Fibroblast of gingiva (primary cell): ENCODE results near the gene C5orf34.
"Not testable (repeated sequence)": the region's sequence is repeated elsewhere in the genome, so short reads cannot be mapped to it uniquely, and the experiment has no call there.

Experiments
- DNase-seq: peaks from one replicate; pipeline ENCODE4 v3.0.0-alpha.2; 2011; ENCODE audit warnings: low read depth

C5orf34 gene

GRCh38 chr5:43515678-43516048, 715 bp upstream of the C5orf34 start:
- no peak for DNase-seq

DNA sequence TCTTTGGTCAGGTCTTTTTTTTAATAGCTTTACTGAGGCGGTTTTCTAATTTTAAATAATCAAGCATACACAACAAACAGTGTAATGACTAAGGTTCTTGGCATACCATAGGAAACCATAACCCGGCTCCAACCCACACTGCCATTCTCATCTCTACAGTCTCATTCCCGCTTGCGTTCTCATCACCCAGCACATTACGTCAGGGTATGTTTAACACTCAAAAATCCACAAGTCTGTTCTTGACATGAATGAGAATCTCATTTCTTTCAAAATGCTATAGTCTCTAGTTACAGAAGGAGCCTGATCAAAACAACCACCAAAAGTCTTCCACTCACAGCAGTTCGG, 505 bp downstream of the C5orf34 start:
- peak; percentile 68 for DNase-seq

GRCh38 chr5:43514025-43514424, 923 bp downstream of the C5orf34 start:
- no peak for DNase-seq

DNA sequence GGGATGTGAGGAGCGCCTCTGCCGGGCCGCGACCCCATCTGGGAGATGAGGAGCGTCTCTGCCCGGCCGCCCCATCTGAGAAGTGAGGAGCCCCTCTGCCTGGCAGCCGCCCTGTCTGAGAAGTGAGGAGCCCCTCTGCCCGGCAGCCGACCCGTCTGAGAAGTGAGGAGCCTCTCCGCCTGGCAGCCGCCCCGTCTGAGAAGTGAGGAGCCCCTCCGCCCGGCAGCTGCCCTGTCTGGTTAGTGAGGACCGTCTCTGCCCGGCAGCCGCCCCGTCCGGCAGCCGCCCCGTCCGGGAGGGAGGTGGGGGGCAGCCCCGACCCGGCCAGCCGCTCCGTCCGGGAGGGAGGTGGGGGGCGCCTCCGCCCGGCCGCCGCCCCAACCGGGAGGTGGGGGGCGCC, 3.9 kb downstream of the C5orf34 start:
- DNase-seq: not testable (repeated sequence)

DNA sequence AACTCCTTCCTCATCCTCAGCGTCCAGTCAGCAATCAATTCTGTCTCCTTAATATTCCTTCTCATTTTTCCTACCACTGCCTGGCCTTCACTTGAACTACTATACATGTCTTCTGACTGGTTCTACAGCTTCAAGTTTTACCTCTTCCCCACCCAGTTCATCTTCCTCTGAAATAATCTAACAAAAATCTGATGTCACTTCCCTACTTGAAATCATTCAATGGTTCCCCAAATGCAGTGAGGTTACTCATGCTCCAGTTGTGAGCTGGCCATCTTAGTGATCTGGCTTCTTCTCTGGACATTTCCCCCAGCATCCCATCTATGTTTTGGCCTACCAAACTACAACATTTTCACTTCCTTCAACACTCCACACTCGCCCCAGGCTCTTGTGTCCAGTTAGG, 16.4 kb downstream of the C5orf34 start:
- DNase-seq: no peak

- no peak for DNase-seq
Measured at GRCh38 chr5:43497311-43498104, 17.4 kb downstream of the C5orf34 start.

- DNase-seq: no peak
Measured at GRCh38 chr5:43491326-43491725, 23.6 kb downstream of the C5orf34 start.

- no peak for DNase-seq
Measured at GRCh38 chr5:43486353-43486752, 28.6 kb downstream of the C5orf34 start.

GRCh38 chr5:43485406-43485805, 29.5 kb downstream of the C5orf34 start:
- DNase-seq: no peak

DNA sequence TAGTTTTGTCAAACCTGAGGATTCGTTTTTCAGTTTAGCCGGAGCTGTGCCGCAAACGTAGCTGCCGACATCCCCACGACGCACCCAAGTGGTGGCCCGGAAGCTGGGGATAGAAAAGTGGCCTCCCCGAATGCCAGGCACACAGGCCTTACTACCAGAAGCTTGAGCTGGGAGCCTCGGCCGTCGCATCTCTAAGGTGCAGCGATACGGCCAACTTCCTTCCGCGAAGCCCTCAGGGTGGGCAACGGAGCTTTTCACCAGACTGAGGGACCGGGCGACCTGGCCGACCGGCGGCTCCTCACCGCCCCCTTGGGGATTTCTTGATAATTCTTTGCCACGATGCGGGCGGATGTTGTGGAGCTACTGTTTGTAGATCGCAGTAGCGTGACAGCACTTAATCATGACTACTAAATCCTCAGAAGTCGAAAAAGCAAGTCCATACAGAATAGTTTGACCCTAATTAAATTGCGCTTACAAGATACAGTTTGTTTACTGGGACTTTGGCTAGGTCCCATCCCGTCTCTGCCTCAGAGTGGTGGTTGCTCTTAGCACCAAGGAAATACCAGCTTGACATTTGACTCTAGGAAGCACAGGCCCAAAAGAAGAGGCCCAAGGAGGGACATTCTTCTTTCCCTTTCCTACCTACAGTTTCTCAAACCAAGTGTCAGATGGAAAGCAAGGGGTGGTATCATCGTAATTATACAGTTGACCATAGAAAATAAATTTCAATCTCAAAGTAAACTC, 30.7 kb downstream of the C5orf34 start:
- peak; percentile 84 for DNase-seq

- DNase-seq: peak; percentile 94
Measured at GRCh38 chr5:43483298-43484105, 31.4 kb downstream of the C5orf34 start, which contains the start of gene TMEM267. Gene TMEM267 (minus strand): TSS chr5:43483865. CDS start chr5:43453969, 29,896 bp downstream.

- peak; percentile 88 for DNase-seq
Measured at GRCh38 chr5:43482490-43483297, 32.3 kb downstream of the C5orf34 start.

GRCh38 chr5:43469671-43470391, 45.1 kb downstream of the C5orf34 start:
- no peak for DNase-seq

GRCh38 chr5:43467100-43467499, 47.8 kb downstream of the C5orf34 start:
- no peak for DNase-seq

GRCh38 chr5:43465455-43465854, 49.5 kb downstream of the C5orf34 start:
- DNase-seq: not testable (repeated sequence)

- DNase-seq: no peak
Measured at GRCh38 chr5:43461066-43461465, 53.9 kb downstream of the C5orf34 start.

GRCh38 chr5:43456556-43456955, 58.4 kb downstream of the C5orf34 start:
- no peak for DNase-seq

DNA sequence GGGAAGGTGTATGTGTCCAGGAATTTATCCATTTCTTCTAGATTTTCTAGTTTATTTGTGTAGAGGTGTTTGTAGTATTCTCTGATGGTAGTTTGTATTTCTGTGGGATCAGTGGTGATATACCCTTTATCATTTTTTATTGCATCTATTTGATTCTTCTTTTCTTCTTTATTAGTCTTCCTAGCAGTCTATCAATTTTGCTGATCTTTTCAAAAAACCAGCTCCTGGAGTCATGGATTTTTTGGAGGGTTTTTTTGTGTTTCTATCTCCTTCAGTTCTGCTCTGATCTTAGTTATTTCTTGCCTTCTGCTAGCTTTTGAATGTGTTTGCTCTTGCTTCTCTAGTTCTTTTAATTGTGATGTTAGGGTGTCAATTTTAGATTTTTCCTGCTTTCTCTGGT, 73.4 kb downstream of the C5orf34 start:
- DNase-seq: not testable (repeated sequence)

DNA sequence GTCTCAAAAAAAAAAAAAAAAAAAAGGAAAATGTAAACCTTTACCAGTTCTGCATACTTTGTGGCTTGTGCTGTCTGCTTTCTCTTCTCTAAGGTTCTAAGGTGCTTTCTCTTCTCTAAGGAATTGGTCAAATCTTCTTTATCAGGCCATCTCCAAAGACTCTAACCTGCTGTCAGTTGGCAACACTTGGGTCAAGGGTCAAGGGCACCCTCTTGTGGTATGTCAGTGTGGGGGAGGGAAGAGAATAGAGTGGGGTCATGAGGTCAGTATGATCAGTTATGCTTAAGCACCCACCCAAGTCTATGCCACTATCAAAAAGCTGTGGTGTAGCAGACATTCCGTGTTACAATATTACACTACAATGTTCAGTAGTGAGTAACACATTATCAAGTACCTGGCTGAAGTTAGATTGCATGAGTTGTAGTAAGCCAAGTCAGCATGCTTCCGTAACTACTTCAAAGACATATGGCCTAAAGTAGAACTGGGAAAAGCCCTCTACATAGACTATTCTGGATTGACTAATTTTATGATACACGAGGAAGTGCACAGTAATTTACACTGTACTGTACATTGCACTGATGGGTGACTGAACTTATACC, 77.8 kb downstream of the C5orf34 start:
- no peak for DNase-seq
